ENCODE results near the gene CD6. TPM values are rescaled to one million over a fixed set of nuclear protein-coding genes. Genes with fewer than 3 reads are reported as not detected.
A peak's percentile ranks its signal among the peaks of the same experiment; 100 is the strongest.

Gene CD6
- total RNA-seq, 1 donor from 2014 or later: 327 TPM

- Mint-ChIP-seq H3K4me1 (ENCODE audit: low read depth) (peaks cover 28% of the 10 kb centered on the region), H3K36me3 (ENCODE audit: low read depth) (peaks cover 90% of the 10 kb centered on the region), H3K9me3 (no peaks in the 10 kb centered on the region), H3K4me3 (ENCODE audit: low read depth) (no peak overlapping the region), H3K27me3 (ENCODE audit: low read depth) (no peaks in the 10 kb centered on the region), H3K27ac (peak overlapping the region; percentile 80)
- intact Hi-C loops (cut with micrococcal nuclease): no loop called here
- no peak for DNase-seq (ENCODE audit: low spot score)
Measured at GRCh38 chr11:61011229-61011870, 39.9 kb downstream of the CD6 start.

DNA sequence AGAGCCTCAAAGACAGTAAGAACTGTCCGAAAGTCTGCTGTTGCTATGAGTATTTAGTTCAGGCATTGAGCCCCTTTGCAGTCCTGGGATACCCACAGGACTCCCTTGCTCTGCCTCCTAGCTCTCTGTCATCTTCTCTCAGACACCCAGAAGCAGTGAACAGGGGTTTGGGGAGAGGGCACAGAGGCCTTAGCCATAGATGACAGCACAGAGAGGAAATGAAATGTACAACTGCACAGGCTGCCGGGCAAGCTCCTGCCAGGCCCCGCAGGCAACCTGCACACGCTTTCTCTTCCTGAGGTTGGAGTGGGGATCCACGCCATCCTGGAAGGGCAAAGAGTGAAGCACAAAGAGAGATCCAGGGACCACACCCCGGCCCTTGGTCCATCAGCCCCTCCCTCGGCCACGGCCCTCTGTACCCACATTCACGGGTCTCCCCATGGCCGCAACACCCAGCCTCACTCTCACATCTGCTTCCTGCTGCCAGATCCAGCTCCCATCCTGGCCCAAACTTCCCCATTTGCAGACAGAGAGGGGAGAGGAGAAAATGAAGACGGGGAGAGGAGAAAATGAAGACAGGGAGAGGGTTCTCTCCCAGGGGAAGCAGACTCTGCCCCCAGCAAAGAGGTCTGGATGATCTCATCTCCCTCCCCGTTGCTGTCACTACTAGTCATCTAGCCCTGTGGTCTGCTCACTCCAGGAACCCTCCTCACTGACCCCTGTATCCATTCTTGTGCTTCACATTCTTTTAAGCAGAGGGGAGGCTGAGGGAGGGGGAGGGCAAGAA, 40.7 kb downstream of the CD6 start:
- H3K36me3 Mint-ChIP-seq (ENCODE audit: low read depth): peaks cover 89% of the 10 kb centered on the region
- intact Hi-C loops (cut with micrococcal nuclease): no loop called here
- peak overlapping the region; percentile 80 for H3K27ac Mint-ChIP-seq
- H3K9me3 Mint-ChIP-seq: no peaks in the 10 kb centered on the region
- peaks cover 22% of the 10 kb centered on the region for H3K4me1 Mint-ChIP-seq (ENCODE audit: low read depth)
- no peak for DNase-seq (ENCODE audit: low spot score)
- no peaks in the 10 kb centered on the region for H3K27me3 Mint-ChIP-seq (ENCODE audit: low read depth)
- H3K4me3 Mint-ChIP-seq (ENCODE audit: low read depth): no peak overlapping the region

DNA sequence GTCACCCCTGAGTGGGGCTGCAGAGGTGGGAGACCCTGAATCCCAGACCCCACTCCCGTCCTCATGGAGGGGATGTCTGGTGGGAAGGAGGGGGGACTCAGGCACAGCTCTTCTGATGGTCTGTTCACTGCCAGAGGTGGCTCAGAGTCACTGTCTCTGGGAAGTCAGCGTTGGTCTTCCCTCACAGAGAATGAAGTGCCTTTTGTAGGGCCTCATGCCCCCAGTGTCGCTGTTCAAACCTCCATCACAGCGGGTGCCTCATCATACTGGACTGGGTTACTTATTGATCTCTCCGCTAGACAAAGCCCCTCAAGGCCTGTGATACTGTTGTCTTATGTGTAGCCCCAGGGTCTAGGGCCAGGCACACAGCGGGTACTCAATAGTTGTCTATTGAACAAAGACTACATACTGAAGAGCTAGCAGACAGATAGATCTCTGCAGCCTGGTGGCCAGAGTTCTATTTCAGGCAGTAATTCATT, 41.3 kb downstream of the CD6 start:
- peaks cover 19% of the 10 kb centered on the region for H3K4me1 Mint-ChIP-seq (ENCODE audit: low read depth)
- no peak overlapping the region for H3K4me3 Mint-ChIP-seq (ENCODE audit: low read depth)
- intact Hi-C loops (cut with micrococcal nuclease): no loop called here
- H3K9me3 Mint-ChIP-seq: no peaks in the 10 kb centered on the region
- DNase-seq (ENCODE audit: low spot score): no peak
- peaks cover 93% of the 10 kb centered on the region for H3K36me3 Mint-ChIP-seq (ENCODE audit: low read depth)
- no peaks in the 10 kb centered on the region for H3K27me3 Mint-ChIP-seq (ENCODE audit: low read depth)
- peak overlapping the region; percentile 80 for H3K27ac Mint-ChIP-seq

DNA sequence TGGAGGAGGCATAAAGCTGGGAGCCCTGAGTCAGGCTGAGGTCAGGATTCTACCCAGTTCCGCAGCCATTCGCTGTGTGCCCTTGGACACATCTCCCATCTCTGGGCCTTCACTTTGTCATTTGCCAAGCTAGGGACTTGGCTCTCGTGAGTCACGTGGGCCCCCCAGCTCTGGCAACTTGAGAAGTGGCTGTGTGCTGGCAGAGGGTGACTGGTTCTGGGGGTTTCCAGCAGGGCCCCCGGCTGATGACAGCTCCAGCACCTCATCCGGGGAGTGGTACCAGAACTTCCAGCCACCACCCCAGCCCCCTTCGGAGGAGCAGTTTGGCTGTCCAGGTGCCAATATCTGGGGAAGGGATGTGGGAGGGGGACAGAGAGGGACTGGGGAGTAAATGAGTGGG, 46.6 kb downstream of the CD6 start:
- Mint-ChIP-seq H3K27ac (peak overlapping the region; percentile 44), H3K4me1 (ENCODE audit: low read depth) (peaks cover 36% of the 10 kb centered on the region), H3K9me3 (no peaks in the 10 kb centered on the region), H3K36me3 (ENCODE audit: low read depth) (peaks cover 94% of the 10 kb centered on the region), H3K27me3 (ENCODE audit: low read depth) (no peaks in the 10 kb centered on the region), H3K4me3 (ENCODE audit: low read depth) (no peak overlapping the region)
- no peak for DNase-seq (ENCODE audit: low spot score)
- intact Hi-C loops (cut with micrococcal nuclease): no loop called here

GRCh38 chr11:61019037-61019831, 47.8 kb downstream of the CD6 start:
- H3K36me3 Mint-ChIP-seq (ENCODE audit: low read depth): peaks cover 82% of the 10 kb centered on the region
- H3K9me3 Mint-ChIP-seq: no peaks in the 10 kb centered on the region
- no peak for DNase-seq (ENCODE audit: low spot score)
- intact Hi-C loops (cut with micrococcal nuclease): no loop called here
- no peak overlapping the region for H3K4me3 Mint-ChIP-seq (ENCODE audit: low read depth)
- H3K27me3 Mint-ChIP-seq (ENCODE audit: low read depth): no peaks in the 10 kb centered on the region
- H3K4me1 Mint-ChIP-seq (ENCODE audit: low read depth): peaks cover 46% of the 10 kb centered on the region
- peak overlapping the region; percentile 35 for H3K27ac Mint-ChIP-seq

DNA sequence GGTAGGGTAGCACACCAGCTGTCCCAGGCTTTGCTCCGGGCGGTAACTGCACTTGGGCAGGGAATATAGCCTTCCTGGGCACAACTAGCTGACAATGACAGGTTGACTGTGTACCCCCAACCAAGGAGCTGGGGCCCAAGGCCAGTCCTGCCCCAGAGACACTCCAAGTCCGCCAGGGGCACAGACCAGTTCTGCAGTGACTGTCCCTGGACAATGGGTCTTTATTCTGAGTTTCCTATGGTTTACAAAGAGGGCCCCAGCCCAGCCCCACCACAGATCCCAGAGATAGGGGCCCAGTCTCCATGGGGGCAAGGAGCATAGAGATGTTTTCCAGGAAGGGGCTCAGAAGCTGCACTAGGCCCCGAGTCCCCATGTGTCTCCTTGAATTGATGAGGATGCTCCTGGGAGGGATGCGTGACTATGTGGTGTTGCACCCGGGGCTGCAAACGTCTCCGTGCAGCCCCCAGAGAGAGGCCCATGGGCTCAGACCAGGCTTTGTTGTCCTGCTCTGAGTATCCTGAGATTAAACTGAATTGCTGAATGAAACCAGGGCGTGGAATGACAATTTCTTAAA, 48.4 kb downstream of the CD6 start:
- DNase-seq (ENCODE audit: low spot score): no peak
- intact Hi-C loops (cut with micrococcal nuclease): no loop called here

GRCh38 chr11:61020551-61021235, 49.2 kb downstream of the CD6 start:
- no peaks in the 10 kb centered on the region for H3K27me3 Mint-ChIP-seq (ENCODE audit: low read depth)
- peak overlapping the region; percentile 92 for H3K27ac Mint-ChIP-seq
- no peak for DNase-seq (ENCODE audit: low spot score)
- peaks cover 78% of the 10 kb centered on the region for H3K36me3 Mint-ChIP-seq (ENCODE audit: low read depth)
- H3K4me1 Mint-ChIP-seq (ENCODE audit: low read depth): peaks cover 59% of the 10 kb centered on the region
- H3K4me3 Mint-ChIP-seq (ENCODE audit: low read depth): peak overlapping the region; percentile 41
- H3K9me3 Mint-ChIP-seq: no peaks in the 10 kb centered on the region
- intact Hi-C loops (cut with micrococcal nuclease): no loop called here

More for the DNA sequence above, 48.4 kb downstream of the CD6 start:
- Mint-ChIP-seq H3K9me3 (no peaks in the 10 kb centered on the region), H3K36me3 (ENCODE audit: low read depth) (peaks cover 80% of the 10 kb centered on the region), H3K27me3 (ENCODE audit: low read depth) (no peaks in the 10 kb centered on the region), H3K27ac (peak overlapping the region; percentile 92), H3K4me3 (ENCODE audit: low read depth) (peak overlapping the region; percentile 4), H3K4me1 (ENCODE audit: low read depth) (peaks cover 51% of the 10 kb centered on the region)

DNA sequence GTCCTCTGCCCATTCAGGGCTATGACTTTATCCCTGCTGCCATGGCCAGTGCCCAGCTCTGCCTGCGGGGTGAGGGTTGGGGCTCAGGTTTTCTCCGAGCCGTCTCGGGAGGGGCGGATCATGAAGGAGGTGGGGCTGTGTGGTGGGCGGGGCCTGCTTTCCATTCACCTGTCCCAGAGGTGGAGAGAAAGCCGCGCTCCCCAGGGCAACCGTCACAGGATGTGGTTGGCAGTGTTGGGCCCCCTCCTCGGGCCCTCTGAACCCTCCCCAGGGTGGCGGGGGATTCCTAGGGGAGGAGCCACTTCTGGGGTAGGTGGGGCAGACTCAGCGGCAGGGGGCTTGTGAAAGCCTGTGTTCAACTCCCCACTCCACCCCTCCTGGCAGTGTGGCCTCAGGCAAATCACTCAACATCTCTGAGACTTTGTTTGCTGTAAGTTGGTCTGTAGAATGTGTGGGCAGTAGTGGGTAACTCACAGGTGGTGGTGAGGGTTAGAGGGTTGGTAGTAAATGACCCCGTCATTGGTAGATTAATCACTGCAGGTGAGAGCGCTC, 50.3 kb downstream of the CD6 start:
- Mint-ChIP-seq H3K4me1 (ENCODE audit: low read depth) (peaks cover 68% of the 10 kb centered on the region), H3K4me3 (ENCODE audit: low read depth) (peak overlapping the region; percentile 66), H3K27ac (peak overlapping the region; percentile 92), H3K36me3 (ENCODE audit: low read depth) (peaks cover 75% of the 10 kb centered on the region), H3K27me3 (ENCODE audit: low read depth) (no peaks in the 10 kb centered on the region), H3K9me3 (no peaks in the 10 kb centered on the region)
- intact Hi-C loops (cut with micrococcal nuclease): loop anchor here (2.0 kb wide), 3 partner anchors 15 to 51 kb away; partner anchors contain the start of gene CD6
- peak; percentile 77 for DNase-seq (ENCODE audit: low spot score)

GRCh38 chr11:61022311-61023085, 51.0 kb downstream of the CD6 start:
- intact Hi-C loops (cut with micrococcal nuclease): loop anchor here (2.0 kb wide), 3 partner anchors 16 to 52 kb away; partner anchors contain the start of gene CD6
- Mint-ChIP-seq H3K27me3 (ENCODE audit: low read depth) (no peaks in the 10 kb centered on the region), H3K9me3 (no peaks in the 10 kb centered on the region), H3K4me3 (ENCODE audit: low read depth) (peak overlapping the region; percentile 20), H3K27ac (peak overlapping the region; percentile 92), H3K4me1 (ENCODE audit: low read depth) (peaks cover 74% of the 10 kb centered on the region), H3K36me3 (ENCODE audit: low read depth) (peaks cover 73% of the 10 kb centered on the region)
- no peak for DNase-seq (ENCODE audit: low spot score)

DNA sequence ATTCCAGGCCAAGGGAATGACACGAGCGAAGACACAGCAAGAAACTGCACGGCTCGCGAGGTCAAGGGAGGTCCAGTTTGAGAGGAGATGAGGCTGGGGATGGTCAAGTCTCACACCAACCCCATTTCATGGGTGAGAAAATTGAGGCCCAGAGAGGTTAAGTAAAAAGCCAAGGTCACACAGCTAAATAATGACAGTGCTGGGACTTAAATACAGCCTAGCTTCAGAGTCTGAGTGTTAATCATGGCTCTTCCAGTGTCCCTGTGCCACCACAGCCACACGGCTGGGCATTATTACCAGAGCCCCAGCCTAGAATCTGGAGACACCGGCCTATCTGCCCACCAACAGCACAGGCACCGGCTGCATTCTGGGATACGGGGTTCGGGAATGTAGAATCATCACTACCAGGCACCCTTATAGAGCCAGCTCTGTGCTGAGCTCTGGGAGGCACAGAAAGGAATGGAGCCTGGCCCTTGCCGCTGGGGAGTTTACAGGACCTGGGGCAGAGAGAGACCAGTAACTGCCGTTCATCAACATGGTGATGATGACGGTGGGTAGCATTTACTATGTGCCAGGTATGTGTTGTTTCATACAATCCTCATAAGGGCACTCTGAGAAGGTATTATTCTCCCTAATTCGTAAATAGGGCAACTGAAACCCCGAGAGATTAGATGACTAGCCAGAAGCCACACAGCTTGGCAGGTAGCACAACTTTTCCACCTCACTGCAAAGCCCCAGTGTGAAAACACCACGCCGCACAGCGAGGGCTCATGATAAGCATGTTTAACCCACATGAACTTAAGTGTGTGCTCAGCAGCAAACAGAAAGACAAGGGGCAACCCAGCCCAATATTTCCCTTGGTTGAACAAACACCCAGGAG, 51.8 kb downstream of the CD6 start:
- Mint-ChIP-seq H3K4me3 (ENCODE audit: low read depth) (no peak overlapping the region), H3K4me1 (ENCODE audit: low read depth) (peaks cover 82% of the 10 kb centered on the region), H3K36me3 (ENCODE audit: low read depth) (peaks cover 73% of the 10 kb centered on the region), H3K27ac (peak overlapping the region; percentile 92), H3K27me3 (ENCODE audit: low read depth) (no peaks in the 10 kb centered on the region), H3K9me3 (no peaks in the 10 kb centered on the region)
- intact Hi-C loops (cut with micrococcal nuclease): loop anchor here (2.0 kb wide), 3 partner anchors 17 to 53 kb away; partner anchors contain the start of gene CD6
- DNase-seq (ENCODE audit: low spot score): peak; percentile 61
